Lower lobe of right lung (tissue), 2 donors: ENCODE data around the gene HERPUD2. TPM values are rescaled to one million over a fixed set of nuclear protein-coding genes. Genes with fewer than 3 reads are reported as not detected.

ENCODE experiments used
- ATAC-seq, 2 donors: fragments of 200-7000 bp; cut with Tn5 transposase; one replicate each; pipeline ENCODE4 v1.9.1; 2020 to 2022; ENCODE audit warnings: mild to moderate bottlenecking in 2 of 2, moderate library complexity in 2 of 2
- DNase-seq: peaks from one replicate; pipeline ENCODE4 v3.0.0-alpha.2; 2020
- H3K27ac ChIP-seq: fragments of 200-600 bp; one replicate; pipeline ENCODE4 v1.8.0; 2022
- H3K27me3 ChIP-seq: fragments of 200-600 bp; one replicate; pipeline ENCODE4 v1.8.0; 2022; ENCODE audit warnings: low read depth
- H3K36me3 ChIP-seq: fragments of 200-600 bp; one replicate; pipeline ENCODE4 v1.8.0; 2022; ENCODE audit warnings: mild to moderate bottlenecking
- H3K4me1 ChIP-seq: fragments of 200-600 bp; one replicate; pipeline ENCODE4 v1.8.0; 2022
- H3K4me3 ChIP-seq: fragments of 200-600 bp; one replicate; pipeline ENCODE4 v1.8.0; 2022; ENCODE audit warnings: mild to moderate bottlenecking
- H3K9me3 ChIP-seq: fragments of 200-600 bp; one replicate; pipeline ENCODE4 v1.8.0; 2022
- intact Hi-C: fragments of 100-400 bp; cut with DNase I; formaldehyde crosslinking; loops from one replicate; pipeline ENCODE4 v1.11.0; 2022
- total RNA-seq: library from RNA; stranded (reverse); fragmentation: NEBNext Ultra II Directional; extraction: Animal tissue kit (Norgen Biotek cat#: 25700); gene quantifications from one replicate; pipeline ENCODE4 v1.2.1, GENCODE V29; 2021
- TF ChIP-seq, protein P1 (sequence below): fragments of 200-600 bp; IDR thresholded peaks from one replicate; pipeline ENCODE4 v1.8.0; 2022; ENCODE audit warnings: antibody characterized with exemption, mild to moderate bottlenecking
- donor health status: DM: no; HTN: yes; CAD: no; lungs with severe emphysema.

HERPUD2 gene
- total RNA-seq, 1 donor from 2014 or later, result 40.0 TPM

DNA sequence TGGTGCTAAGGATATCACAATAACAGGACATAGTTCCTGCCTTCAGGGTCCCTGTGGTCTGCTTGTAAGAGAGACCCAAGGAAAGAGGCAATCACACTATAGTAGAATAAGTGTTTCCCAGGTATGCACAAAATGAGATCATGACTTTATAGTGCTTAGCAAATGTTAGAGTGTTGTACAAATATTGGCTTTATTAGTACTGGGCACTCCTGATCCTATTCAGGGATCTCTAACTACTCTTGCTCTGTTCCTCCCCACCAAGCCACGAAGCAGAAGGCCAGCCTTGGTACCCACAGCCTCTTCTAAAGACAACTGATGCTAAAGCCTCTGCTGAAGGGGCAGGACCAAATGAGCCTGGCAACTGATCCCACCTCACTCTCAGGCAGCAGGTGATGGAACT, 75.1 kb downstream of the HERPUD2 start:
- H3K9me3 ChIP-seq, result no peaks in the 10 kb centered on the region
- H3K4me1 ChIP-seq, result peaks cover 4% of the 10 kb centered on the region
- H3K27ac ChIP-seq, result no peak overlapping the region
- intact Hi-C loops, result no loop called here
- H3K4me3 ChIP-seq, result no peak overlapping the region
- H3K27me3 ChIP-seq, result no peaks in the 10 kb centered on the region
- H3K36me3 ChIP-seq, result no peaks in the 10 kb centered on the region
- TF ChIP-seq, protein P1, sequence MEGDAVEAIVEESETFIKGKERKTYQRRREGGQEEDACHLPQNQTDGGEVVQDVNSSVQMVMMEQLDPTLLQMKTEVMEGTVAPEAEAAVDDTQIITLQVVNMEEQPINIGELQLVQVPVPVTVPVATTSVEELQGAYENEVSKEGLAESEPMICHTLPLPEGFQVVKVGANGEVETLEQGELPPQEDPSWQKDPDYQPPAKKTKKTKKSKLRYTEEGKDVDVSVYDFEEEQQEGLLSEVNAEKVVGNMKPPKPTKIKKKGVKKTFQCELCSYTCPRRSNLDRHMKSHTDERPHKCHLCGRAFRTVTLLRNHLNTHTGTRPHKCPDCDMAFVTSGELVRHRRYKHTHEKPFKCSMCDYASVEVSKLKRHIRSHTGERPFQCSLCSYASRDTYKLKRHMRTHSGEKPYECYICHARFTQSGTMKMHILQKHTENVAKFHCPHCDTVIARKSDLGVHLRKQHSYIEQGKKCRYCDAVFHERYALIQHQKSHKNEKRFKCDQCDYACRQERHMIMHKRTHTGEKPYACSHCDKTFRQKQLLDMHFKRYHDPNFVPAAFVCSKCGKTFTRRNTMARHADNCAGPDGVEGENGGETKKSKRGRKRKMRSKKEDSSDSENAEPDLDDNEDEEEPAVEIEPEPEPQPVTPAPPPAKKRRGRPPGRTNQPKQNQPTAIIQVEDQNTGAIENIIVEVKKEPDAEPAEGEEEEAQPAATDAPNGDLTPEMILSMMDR, result no peak
- no peak for DNase-seq
- ATAC-seq, result peak; percentile 68 to 85

DNA sequence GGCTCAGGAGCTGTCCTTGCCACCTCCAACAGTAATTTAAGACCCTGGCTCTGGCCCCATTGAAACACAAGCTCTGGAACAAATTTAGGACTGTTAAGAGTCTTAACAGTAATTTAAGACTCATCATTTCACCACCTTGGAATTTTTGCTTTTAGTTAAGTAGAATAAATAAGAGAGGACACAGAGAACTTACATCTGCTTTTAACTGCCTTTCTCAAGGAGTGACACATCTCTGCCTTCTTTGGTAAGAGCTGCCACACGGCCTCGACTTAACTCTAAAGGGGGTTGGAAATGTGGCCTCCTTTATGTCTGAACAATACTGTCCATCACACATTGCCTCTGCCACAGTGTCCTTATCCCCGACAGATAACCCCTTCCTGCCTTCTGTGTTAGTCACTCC, 77.9 kb downstream of the HERPUD2 start:
- Histone ChIP-seq H3K27ac (no peak overlapping the region), H3K4me3 (no peak overlapping the region), H3K4me1 (no peaks in the 10 kb centered on the region), H3K36me3 (no peaks in the 10 kb centered on the region), H3K9me3 (no peaks in the 10 kb centered on the region), H3K27me3 (no peaks in the 10 kb centered on the region)
- DNase-seq, result no peak
- intact Hi-C loops, result no loop called here
- TF ChIP-seq, protein P1, result no peak
- ATAC-seq, result no peak

DNA sequence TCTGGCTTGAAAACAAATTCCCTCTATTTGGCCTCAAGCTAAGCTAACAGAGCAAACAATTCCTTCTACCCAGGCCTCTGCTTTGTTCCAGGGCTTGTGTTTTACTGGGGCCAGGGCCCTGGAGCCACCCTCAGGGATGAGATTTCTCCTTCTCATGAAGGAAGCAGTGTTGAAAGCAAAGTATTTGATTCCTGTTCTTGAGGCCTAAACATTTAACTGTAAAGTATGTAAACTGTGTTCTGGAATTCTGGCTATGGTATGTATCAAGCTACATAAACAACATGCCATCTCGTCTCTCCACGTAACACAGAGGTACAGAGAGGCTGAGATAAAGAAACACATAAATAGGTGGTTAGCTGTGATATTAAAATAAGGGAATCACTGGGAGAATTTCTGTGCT, 81.8 kb downstream of the HERPUD2 start:
- TF ChIP-seq, protein P1, result no peak
- H3K36me3 ChIP-seq, result no peaks in the 10 kb centered on the region
- no peak overlapping the region for H3K27ac ChIP-seq
- ATAC-seq (no peak), DNase-seq (no peak)
- H3K4me3 ChIP-seq, result no peak overlapping the region
- no peaks in the 10 kb centered on the region for H3K4me1 ChIP-seq
- H3K9me3 ChIP-seq, result no peaks in the 10 kb centered on the region
- H3K27me3 ChIP-seq, result no peaks in the 10 kb centered on the region
- intact Hi-C loops, result no loop called here

DNA sequence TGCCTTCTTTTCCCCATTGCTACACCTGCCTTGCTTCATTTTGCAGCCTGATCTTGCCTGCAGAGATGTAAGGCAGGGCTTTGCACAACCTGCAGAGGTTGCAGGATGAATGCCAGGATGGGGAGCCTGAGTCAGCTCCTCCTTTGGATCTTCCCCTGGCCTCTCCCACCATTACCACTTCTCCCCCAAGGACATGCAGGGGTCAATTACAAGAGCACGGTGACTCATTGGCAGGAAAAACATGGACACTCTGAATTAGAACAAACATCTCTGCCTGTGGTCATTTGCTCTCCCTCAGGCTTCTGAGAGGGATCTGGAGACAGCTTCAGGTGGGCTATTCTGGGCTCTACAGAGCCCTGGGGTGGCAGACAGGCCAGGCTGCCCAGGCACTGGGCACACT, 89.2 kb downstream of the HERPUD2 start:
- intact Hi-C loops, result no loop called here
- TF ChIP-seq, protein P1, result no peak

DNA sequence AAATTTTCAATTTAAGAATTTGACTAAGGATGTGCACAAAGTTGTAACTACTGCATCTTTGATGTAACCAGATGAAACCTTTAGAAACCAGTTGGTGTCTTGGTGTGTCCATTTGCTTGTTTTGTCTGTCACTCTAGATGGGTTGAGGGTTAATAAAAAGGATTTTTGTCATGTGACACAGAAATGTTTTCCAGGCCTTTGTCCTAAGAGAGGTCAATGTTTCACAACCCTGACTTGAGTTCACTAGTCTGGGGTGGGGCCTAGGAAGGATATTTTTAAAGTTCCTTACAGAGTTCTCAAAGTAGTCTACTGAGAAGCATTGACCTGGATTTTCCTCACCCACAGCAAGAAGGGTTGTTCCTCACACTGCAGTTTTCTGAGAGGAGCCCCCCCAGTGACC, 90.3 kb downstream of the HERPUD2 start:
- H3K27me3 ChIP-seq, result no peaks in the 10 kb centered on the region
- H3K4me1 ChIP-seq, result no peaks in the 10 kb centered on the region
- ATAC-seq, result no peak
- no peaks in the 10 kb centered on the region for H3K9me3 ChIP-seq
- no peak for DNase-seq
- no peak overlapping the region for H3K27ac ChIP-seq
- TF ChIP-seq, protein P1, result no peak
- H3K4me3 ChIP-seq, result no peak overlapping the region
- intact Hi-C loops, result no loop called here
- H3K36me3 ChIP-seq, result no peaks in the 10 kb centered on the region

More for the DNA sequence above, 89.2 kb downstream of the HERPUD2 start:
- Histone ChIP-seq H3K27ac (no peak overlapping the region), H3K36me3 (no peaks in the 10 kb centered on the region), H3K4me3 (no peak overlapping the region), H3K27me3 (no peaks in the 10 kb centered on the region), H3K4me1 (no peaks in the 10 kb centered on the region), H3K9me3 (no peaks in the 10 kb centered on the region)
- DNase-seq, result no peak
- ATAC-seq, result no peak

DNA sequence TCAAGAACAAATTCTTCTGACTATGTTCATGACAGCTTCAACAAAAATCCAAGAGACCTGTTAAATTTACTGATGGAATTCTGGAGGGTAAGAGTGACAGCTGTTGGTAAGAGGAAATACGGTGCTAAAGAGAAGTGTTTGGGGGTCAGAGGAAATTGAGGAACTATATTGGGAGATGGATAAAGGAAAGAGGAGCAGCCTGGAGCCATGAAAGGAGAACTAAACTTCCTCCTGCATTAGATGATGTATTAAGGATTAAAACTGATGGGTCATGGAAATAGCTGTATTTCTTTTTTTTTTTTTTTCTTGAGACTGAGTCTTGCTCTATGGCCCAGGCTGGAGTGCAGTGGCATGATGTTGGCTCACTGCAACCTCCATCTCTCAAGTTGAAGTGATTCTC, 95.3 kb downstream of the HERPUD2 start:
- Histone ChIP-seq H3K27me3 (no peaks in the 10 kb centered on the region), H3K9me3 (no peaks in the 10 kb centered on the region), H3K36me3 (no peaks in the 10 kb centered on the region), H3K27ac (no peak overlapping the region), H3K4me1 (no peaks in the 10 kb centered on the region), H3K4me3 (no peak overlapping the region)
- intact Hi-C loops, result no loop called here
- ATAC-seq (no peak), DNase-seq (no peak)
- TF ChIP-seq, protein P1, result no peak
